Neural cell (in vitro differentiated cells): ENCODE measurements around the gene NALCN. TPM values are rescaled to one million over a fixed set of nuclear protein-coding genes. Genes with fewer than 3 reads are reported as not detected.
A peak's percentile ranks its signal among the peaks of the same experiment; 100 is the strongest.

Experiments used
- H2AFZ ChIP-seq: fragments of 200-600, 300-800 bp; sonication (generic), shearing (Covaris generic); 2 replicates; pipeline ENCODE4 v1.6.0; 2014; ENCODE audit warnings: low read depth, mild to moderate bottlenecking, antibody characterized with exemption, low read length, moderate library complexity
- H3F3A ChIP-seq: fragments of 200-600 bp; shearing (Covaris generic); 2 replicates; pipeline ENCODE4 v1.6.1; 2016; ENCODE audit warnings: mild to moderate bottlenecking, moderate library complexity, mixed read lengths, antibody characterized with exemption, low read length; ENCODE audit not compliant: insufficient read depth, poor library complexity, severe bottlenecking
- H3K27ac ChIP-seq: fragments of 200-600, 300-800 bp; sonication (generic), shearing (Covaris generic); 2 replicates; pipeline ENCODE4 v1.5.1; 2014; ENCODE audit warnings: mild to moderate bottlenecking, low read length, moderate library complexity
- H3K27me3 ChIP-seq: fragments of 300-800, 200-600 bp; sonication (generic), shearing (Covaris generic); 2 replicates; pipeline ENCODE4 v1.6.0; 2014; ENCODE audit warnings: mild to moderate bottlenecking, low read depth, low read length, moderate library complexity; ENCODE audit not compliant: insufficient read depth
- H3K36me3 ChIP-seq: fragments of 300-800, 200-600 bp; sonication (generic), shearing (Covaris generic); 2 replicates; pipeline ENCODE4 v1.5.1; 2014; ENCODE audit warnings: mild to moderate bottlenecking, antibody characterized with exemption, low read length, moderate library complexity; ENCODE audit not compliant: insufficient read depth
- H3K4me2 ChIP-seq: fragments of 300-800, 200-600 bp; sonication (generic), shearing (Covaris generic); 2 replicates; pipeline ENCODE4 v1.6.0; 2014; ENCODE audit warnings: mild to moderate bottlenecking, low read length
- H3K4me3 ChIP-seq: fragments of 300-800, 200-600 bp; sonication (generic), shearing (Covaris generic); 2 replicates; pipeline ENCODE4 v1.5.1; 2014; ENCODE audit warnings: mild to moderate bottlenecking, low read length, moderate library complexity
- H3K79me2 ChIP-seq: fragments of 200-600 bp; shearing (Covaris generic); replicated peaks from 2 replicates; pipeline ENCODE4 v1.6.0; 2014; ENCODE audit warnings: mild to moderate bottlenecking, low read length, moderate library complexity; ENCODE audit not compliant: insufficient read depth
- H3K9ac ChIP-seq: fragments of 300-800, 200-600 bp; sonication (generic), shearing (Covaris generic); 2 replicates; pipeline ENCODE4 v1.6.1; 2016; ENCODE audit warnings: mild to moderate bottlenecking, low read length, mixed read lengths
- H3K9me2 ChIP-seq: fragments of 200-600 bp; shearing (Covaris generic); 2 replicates; pipeline ENCODE4 v1.6.1; 2016; ENCODE audit warnings: mild to moderate bottlenecking, low read length, mixed read lengths; ENCODE audit not compliant: insufficient read depth
- H3K9me3 ChIP-seq: fragments of 200-600, 300-800 bp; sonication (generic), shearing (Covaris generic); 2 replicates; pipeline ENCODE4 v1.6.1; 2016; ENCODE audit warnings: mild to moderate bottlenecking, mixed run types, low read length, moderate library complexity, mixed read lengths
- H4K20me1 ChIP-seq: fragments of 200-600 bp; shearing (Covaris generic); 2 replicates; pipeline ENCODE4 v1.6.1; 2016; ENCODE audit warnings: mild to moderate bottlenecking, mixed run types; ENCODE audit not compliant: insufficient read depth
- EP300 ChIP-seq: fragments of 450-650 bp; conservative IDR thresholded peaks from 2 replicates; pipeline ENCODE4 v1.6.1; 2014; ENCODE audit warnings: antibody characterized with exemption, mild to moderate bottlenecking, moderate library complexity; ENCODE audit not compliant: poor library complexity, severe bottlenecking
- EZH2 ChIP-seq: fragments of 200-600, 300-800 bp; shearing (Covaris generic), sonication (generic); IDR thresholded peaks from 2 replicates; pipeline ENCODE4 v1.6.1; 2014; ENCODE audit warnings: antibody characterized with exemption, low read length, borderline replicate concordance, mild to moderate bottlenecking; ENCODE audit not compliant: insufficient read depth, poor library complexity, severe bottlenecking
- MXI1 ChIP-seq: fragments of 450-650 bp; conservative IDR thresholded peaks from 2 replicates; pipeline ENCODE4 v1.6.1; 2014; ENCODE audit warnings: antibody characterized with exemption, mild to moderate bottlenecking; ENCODE audit not compliant: poor library complexity, severe bottlenecking
- POLR2AphosphoS5 ChIP-seq: IDR thresholded peaks from 2 replicates; pipeline ENCODE4 v1.6.1; 2012
- RAD21 ChIP-seq: fragments of 450-650 bp; conservative IDR thresholded peaks from 2 replicates; pipeline ENCODE4 v1.6.1; 2014; ENCODE audit warnings: antibody characterized with exemption, mild to moderate bottlenecking, moderate library complexity
- SMC3 ChIP-seq: fragments of 450-650 bp; conservative IDR thresholded peaks from 2 replicates; pipeline ENCODE4 v1.6.1; 2014; ENCODE audit warnings: antibody characterized with exemption, mild to moderate bottlenecking, moderate library complexity; ENCODE audit not compliant: poor library complexity
- TAF1 ChIP-seq: IDR thresholded peaks from 2 replicates; pipeline ENCODE4 v1.6.1; 2012; ENCODE audit warnings: low read depth
- polyA plus RNA-seq: library from polyadenylated mRNA; depleted of rRNA; stranded (reverse); fragments of >200 nt; gene quantifications from 2 replicates; pipeline ENCODE4 v1.2.3, GENCODE V29; 2014
- TF ChIP-seq, protein P1 (sequence below): IDR thresholded peaks from 2 replicates; pipeline ENCODE4 v1.6.1; 2012; ENCODE audit warnings: borderline replicate concordance
- TF ChIP-seq, protein P2 (sequence below): fragments of 450-650 bp; IDR thresholded peaks from 2 replicates; pipeline ENCODE4 v1.5.1; 2014; ENCODE audit warnings: antibody characterized with exemption, mild to moderate bottlenecking, moderate library complexity; ENCODE audit not compliant: poor library complexity, severe bottlenecking

NALCN gene
- polyA plus RNA-seq, 1 donor from 2014 or later, result 24.1 TPM

DNA sequence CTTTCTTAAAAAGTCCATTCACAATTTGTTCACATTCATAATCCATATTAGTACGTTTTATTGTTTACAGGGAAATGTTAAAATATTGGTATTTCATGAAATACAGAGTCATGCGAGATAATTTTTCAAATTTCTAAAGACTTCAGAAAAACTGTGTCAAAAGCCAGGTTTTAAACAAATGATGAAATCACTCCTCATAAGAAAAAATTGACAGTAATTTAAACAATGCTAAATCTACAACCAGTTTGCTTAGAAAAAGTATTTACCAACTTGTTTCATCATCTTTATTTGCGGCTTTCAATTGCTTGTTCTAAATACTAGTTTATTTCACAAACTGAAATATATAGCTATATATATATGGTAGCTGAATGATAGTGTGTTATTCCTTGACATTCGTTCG, 1.2 kb upstream of the NALCN start:
- no peaks in the 10 kb centered on the region for H4K20me1 ChIP-seq

DNA sequence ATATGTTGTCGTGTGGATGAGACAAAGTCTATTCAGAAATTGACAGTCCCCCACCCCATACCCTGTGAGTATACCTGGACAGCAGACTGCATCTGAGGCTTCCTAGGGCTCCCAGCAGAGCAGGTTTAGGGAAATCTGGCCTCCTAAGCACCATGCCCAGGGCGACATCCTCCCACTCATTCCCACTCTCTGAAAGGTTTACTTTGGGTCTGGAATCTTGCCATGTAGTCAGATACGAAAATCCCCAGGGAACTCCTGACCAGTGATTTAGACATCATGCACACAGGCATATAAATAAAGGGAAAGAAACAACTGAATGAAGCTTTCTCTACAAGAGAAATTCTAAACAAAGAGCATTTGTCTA, 717 bp upstream of the NALCN start:
- Histone ChIP-seq H4K20me1 (no peaks in the 10 kb centered on the region), H3K9ac (peak overlapping the region; percentile 70), H3K36me3 (no peaks in the 10 kb centered on the region), H2AFZ (peak overlapping the region; percentile 33), H3K27me3 (no peaks in the 10 kb centered on the region), H3F3A (no peaks in the 10 kb centered on the region), H3K4me2 (peak overlapping the region; percentile 97), H3K9me2 (no peaks in the 10 kb centered on the region), H3K79me2 (peaks cover 4% of the 10 kb centered on the region), H3K4me3 (peak overlapping the region; percentile 74), H3K27ac (peak overlapping the region; percentile 71), H3K9me3 (no peaks in the 10 kb centered on the region)
- peak; percentile 25 for TF ChIP-seq POLR2AphosphoS5
- no peak for TF ChIP-seq RAD21

More for the DNA sequence above, 1.2 kb upstream of the NALCN start:
- Histone ChIP-seq H3F3A (no peaks in the 10 kb centered on the region), H3K79me2 (peaks cover 4% of the 10 kb centered on the region), H3K9me2 (no peaks in the 10 kb centered on the region), H3K36me3 (no peaks in the 10 kb centered on the region), H2AFZ (no peak overlapping the region), H3K27ac (no peak overlapping the region), H3K27me3 (no peaks in the 10 kb centered on the region), H3K4me2 (peak overlapping the region; percentile 97), H3K9me3 (no peaks in the 10 kb centered on the region), H3K4me3 (peak overlapping the region; percentile 74), H3K9ac (no peak overlapping the region)
- TF ChIP-seq, protein P1, sequence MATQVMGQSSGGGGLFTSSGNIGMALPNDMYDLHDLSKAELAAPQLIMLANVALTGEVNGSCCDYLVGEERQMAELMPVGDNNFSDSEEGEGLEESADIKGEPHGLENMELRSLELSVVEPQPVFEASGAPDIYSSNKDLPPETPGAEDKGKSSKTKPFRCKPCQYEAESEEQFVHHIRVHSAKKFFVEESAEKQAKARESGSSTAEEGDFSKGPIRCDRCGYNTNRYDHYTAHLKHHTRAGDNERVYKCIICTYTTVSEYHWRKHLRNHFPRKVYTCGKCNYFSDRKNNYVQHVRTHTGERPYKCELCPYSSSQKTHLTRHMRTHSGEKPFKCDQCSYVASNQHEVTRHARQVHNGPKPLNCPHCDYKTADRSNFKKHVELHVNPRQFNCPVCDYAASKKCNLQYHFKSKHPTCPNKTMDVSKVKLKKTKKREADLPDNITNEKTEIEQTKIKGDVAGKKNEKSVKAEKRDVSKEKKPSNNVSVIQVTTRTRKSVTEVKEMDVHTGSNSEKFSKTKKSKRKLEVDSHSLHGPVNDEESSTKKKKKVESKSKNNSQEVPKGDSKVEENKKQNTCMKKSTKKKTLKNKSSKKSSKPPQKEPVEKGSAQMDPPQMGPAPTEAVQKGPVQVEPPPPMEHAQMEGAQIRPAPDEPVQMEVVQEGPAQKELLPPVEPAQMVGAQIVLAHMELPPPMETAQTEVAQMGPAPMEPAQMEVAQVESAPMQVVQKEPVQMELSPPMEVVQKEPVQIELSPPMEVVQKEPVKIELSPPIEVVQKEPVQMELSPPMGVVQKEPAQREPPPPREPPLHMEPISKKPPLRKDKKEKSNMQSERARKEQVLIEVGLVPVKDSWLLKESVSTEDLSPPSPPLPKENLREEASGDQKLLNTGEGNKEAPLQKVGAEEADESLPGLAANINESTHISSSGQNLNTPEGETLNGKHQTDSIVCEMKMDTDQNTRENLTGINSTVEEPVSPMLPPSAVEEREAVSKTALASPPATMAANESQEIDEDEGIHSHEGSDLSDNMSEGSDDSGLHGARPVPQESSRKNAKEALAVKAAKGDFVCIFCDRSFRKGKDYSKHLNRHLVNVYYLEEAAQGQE, result no peak
- no peak for TF ChIP-seq TAF1

DNA sequence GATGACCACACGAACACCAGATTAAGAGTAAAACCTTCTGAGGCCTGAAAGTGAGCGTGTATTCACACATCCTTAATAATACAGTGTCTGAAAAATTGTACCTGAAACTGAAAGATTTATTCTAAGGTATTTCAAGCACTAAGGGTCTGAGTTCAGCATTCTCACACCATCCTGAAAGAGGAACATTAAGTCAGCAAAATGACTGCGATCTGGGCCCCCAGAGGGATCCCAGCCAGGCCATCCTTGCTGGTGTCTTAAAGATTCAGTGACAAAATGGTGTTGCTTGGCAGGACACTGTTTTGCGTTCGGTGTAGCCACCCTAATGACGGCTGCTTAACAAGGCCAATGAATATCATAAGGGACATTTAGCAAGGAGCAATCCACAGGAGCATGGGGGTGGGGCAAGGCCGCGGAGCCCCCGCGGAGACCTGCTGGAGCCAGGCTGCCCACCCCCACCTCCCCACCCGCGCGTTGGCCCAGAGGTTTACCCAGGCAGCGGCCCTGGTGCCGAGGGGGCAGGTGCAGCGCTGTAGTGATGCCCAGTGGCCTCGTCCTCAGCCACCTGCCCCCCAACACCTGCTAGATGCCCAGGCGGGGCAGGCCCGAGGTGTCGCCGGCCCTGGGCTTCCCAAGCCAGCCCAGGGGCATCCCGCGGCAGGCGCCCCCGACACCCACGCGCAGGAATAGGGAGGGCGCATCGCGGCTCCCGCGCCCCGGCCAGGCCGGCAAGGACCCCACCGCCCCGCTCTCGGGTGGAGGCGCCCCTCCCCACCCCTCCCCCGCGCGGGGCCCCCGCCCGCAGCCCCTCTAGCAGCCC, 742 bp downstream of the NALCN start:
- peak overlapping the region; percentile 58 for H3K4me2 ChIP-seq
- no peaks in the 10 kb centered on the region for H3K36me3 ChIP-seq
- H3F3A ChIP-seq, result no peaks in the 10 kb centered on the region
- peak overlapping the region; percentile 74 for H3K4me3 ChIP-seq
- H3K9ac ChIP-seq, result peak overlapping the region; percentile 70
- TF ChIP-seq EP300 (no peak), POLR2AphosphoS5 (peak; percentile 11)
- H3K27me3 ChIP-seq, result no peaks in the 10 kb centered on the region
- H3K9me2 ChIP-seq, result no peaks in the 10 kb centered on the region
- H3K27ac ChIP-seq, result peak overlapping the region; percentile 31
- peaks cover 4% of the 10 kb centered on the region for H3K79me2 ChIP-seq
- H2AFZ ChIP-seq, result peak overlapping the region; percentile 40
- H3K9me3 ChIP-seq, result no peaks in the 10 kb centered on the region
- H4K20me1 ChIP-seq, result no peaks in the 10 kb centered on the region

DNA sequence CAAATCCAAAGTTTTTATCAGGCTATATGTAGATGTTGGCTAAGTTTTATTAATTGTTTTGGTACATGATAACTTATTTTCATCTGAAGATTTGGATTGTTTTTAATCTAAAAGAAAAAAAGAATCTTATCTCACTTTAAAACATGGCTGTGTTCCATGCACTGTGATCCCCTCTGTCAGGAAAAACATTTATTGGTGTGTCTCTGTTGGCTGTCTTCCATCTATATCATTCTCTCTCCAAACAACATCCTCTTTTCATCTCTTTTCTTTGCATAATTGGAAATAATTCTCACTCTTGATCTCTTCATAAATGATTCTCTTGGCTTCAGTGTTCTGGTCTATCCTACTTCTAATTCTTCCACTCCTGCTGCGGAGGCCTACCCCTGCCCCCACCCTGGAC, 4.2 kb downstream of the NALCN start:
- H3K9me3 ChIP-seq, result no peaks in the 10 kb centered on the region
- H2AFZ ChIP-seq, result no peak overlapping the region
- H3F3A ChIP-seq, result no peaks in the 10 kb centered on the region
- no peaks in the 10 kb centered on the region for H3K36me3 ChIP-seq
- no peak overlapping the region for H3K4me2 ChIP-seq
- H4K20me1 ChIP-seq, result no peaks in the 10 kb centered on the region
- H3K27me3 ChIP-seq, result no peaks in the 10 kb centered on the region
- no peaks in the 10 kb centered on the region for H3K9me2 ChIP-seq
- no peak overlapping the region for H3K9ac ChIP-seq
- H3K4me3 ChIP-seq, result no peak overlapping the region
- peaks cover 4% of the 10 kb centered on the region for H3K79me2 ChIP-seq
- H3K27ac ChIP-seq, result no peak overlapping the region
- no peak for TF ChIP-seq MXI1
- no peak for TF ChIP-seq TAF1
- TF ChIP-seq SMC3, result no peak
- no peak for TF ChIP-seq EZH2
- TF ChIP-seq, protein P2, sequence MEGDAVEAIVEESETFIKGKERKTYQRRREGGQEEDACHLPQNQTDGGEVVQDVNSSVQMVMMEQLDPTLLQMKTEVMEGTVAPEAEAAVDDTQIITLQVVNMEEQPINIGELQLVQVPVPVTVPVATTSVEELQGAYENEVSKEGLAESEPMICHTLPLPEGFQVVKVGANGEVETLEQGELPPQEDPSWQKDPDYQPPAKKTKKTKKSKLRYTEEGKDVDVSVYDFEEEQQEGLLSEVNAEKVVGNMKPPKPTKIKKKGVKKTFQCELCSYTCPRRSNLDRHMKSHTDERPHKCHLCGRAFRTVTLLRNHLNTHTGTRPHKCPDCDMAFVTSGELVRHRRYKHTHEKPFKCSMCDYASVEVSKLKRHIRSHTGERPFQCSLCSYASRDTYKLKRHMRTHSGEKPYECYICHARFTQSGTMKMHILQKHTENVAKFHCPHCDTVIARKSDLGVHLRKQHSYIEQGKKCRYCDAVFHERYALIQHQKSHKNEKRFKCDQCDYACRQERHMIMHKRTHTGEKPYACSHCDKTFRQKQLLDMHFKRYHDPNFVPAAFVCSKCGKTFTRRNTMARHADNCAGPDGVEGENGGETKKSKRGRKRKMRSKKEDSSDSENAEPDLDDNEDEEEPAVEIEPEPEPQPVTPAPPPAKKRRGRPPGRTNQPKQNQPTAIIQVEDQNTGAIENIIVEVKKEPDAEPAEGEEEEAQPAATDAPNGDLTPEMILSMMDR, result no peak
- no peak for TF ChIP-seq POLR2AphosphoS5
- no peak for TF ChIP-seq RAD21
